ENCODE results near the gene BCAM. TPM values are rescaled to one million over a fixed set of nuclear protein-coding genes. Genes with fewer than 3 reads are reported as not detected.
A peak's percentile ranks its signal among the peaks of the same experiment; 100 is the strongest.

The BCAM gene
- total and polyA plus RNA-seq, 2 of the 4 experiments (the other 2 are of a cell fraction) = 2.3 to 35.7 TPM

DNA sequence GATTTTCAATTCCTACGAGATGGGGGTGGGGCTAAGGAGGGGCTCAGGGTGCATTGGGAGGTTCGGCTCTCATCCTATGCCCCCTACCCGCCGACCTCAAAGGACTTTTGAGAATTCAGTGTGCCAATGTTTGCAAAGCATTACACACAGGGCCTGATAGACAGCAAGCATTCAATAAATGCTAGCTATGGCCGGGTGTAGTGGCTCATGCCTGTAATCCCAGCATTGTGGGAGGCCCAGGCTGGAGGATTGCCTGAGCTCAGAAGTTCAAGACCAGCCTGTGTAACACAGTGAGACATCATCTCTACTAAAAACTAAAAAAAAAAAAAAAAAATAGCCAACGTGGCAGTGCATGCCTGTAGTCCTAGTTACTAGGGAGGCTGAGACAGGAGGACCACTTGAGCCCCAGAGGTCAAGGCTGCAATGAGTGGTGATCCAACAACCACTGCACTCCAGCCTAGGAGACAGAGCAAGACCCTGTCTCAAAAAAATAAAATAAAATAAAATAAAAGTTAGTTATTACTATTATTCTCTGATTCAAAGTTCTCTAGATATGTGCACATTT lies 33.1 kb upstream of the BCAM start:
- no peak for DNase-seq
- peak overlapping the region; percentile 36 for H3K27ac ChIP-seq (ENCODE audit: insufficient read depth, low read length)
- CTCF ChIA-PET = no interaction called here

More for the DNA sequence above, 33.1 kb upstream of the BCAM start:
- Histone ChIP-seq H3K4me1 (ENCODE audit: control insufficient read depth, insufficient read depth, low read length) (peaks cover 12% of the 10 kb centered on the region), H3K27me3 (ENCODE audit: control insufficient read depth, insufficient read depth, low read length) (no peaks in the 10 kb centered on the region), H4K8ac (ENCODE audit: low read depth in 2 of 2, low read length in 2 of 2) (peak overlapping the region; percentile 81), H2BK5ac (ENCODE audit: low read depth, low read length, poor library complexity, severe bottlenecking) (peak overlapping the region; percentile 71), H2BK120ac (ENCODE audit: low read depth, low read length) (peak overlapping the region; percentile 86), H3K4me2 (ENCODE audit: low read depth, low read length) (no peak overlapping the region), H3K4ac (ENCODE audit: low read depth, low read length) (peak overlapping the region; percentile 88), H3K4me3 (ENCODE audit: insufficient read depth, low read depth, low read length) (no peak overlapping the region), H2AK5ac (ENCODE audit: low read depth, low read length) (peak overlapping the region; percentile 94), H3K18ac (ENCODE audit: low read depth, low read length) (peak overlapping the region; percentile 75; the same call in 1 of the 2 replicates), H2BK15ac (ENCODE audit: low read depth, low read length) (peak overlapping the region; percentile 95), H2AK9ac (replicated peaks; ENCODE audit: low read depth, low read length, poor library complexity) (peak overlapping the region; percentile 50), H2AFZ (replicated peaks; ENCODE audit: low read length, poor library complexity) (peak overlapping the region; percentile 61), H4K5ac (ENCODE audit: low read depth, low read length) (peak overlapping the region; percentile 66; the same call in 1 of the 2 replicates), H4K91ac (ENCODE audit: insufficient read depth, low read depth, low read length) (peak overlapping the region; percentile 90), H4K20me1 (ENCODE audit: insufficient read depth, low read length) (no peaks in the 10 kb centered on the region), H3K36me3 (ENCODE audit: control insufficient read depth, insufficient read depth, low read length) (no peaks in the 10 kb centered on the region), H3K9me1 (ENCODE audit: insufficient read depth, low read length) (peaks cover 15% of the 10 kb centered on the region), H3K9ac (ENCODE audit: low read depth, low read length) (no peak overlapping the region), H3K56ac (ENCODE audit: extremely low read depth, insufficient read depth, low read length) (no peak overlapping the region), H2BK20ac (ENCODE audit: low read depth, low read length) (peak overlapping the region; percentile 75), H3K14ac (replicated peaks; ENCODE audit: low read depth, low read length) (peak overlapping the region; percentile 90), H3K79me1 (ENCODE audit: low read depth in 1 of 2, low read length in 2 of 2) (no peaks in the 10 kb centered on the region; a peak in 1 of 4 replicates), H3K9me3 (ENCODE audit: control insufficient read depth, insufficient read depth, low read length) (no peaks in the 10 kb centered on the region), H3K23ac (ENCODE audit: low read depth, low read length) (0 out of 2 replicates have a peak overlapping the region, but pooled peaks have one; percentile 8)
- TF ChIP-seq NFE2L2 (IDR thresholded peaks at IDR 0.05; ENCODE audit: low read depth, low read length) (no peak), BHLHE40 (IDR thresholded peaks at IDR 0.05; ENCODE audit: low read depth, low read length) (no peak), RCOR1 (IDR thresholded peaks at IDR 0.05; ENCODE audit: insufficient replicate concordance, low read length) (no peak), RAD21 (IDR thresholded peaks at IDR 0.05; ENCODE audit: low read length) (no peak), CTCF (conservative IDR thresholded peaks at IDR 0.05; ENCODE audit: low read depth, low read length) (no peak), MAFK (IDR thresholded peaks at IDR 0.05; ENCODE audit: low read depth, low read length) (no peak), FOS (IDR thresholded peaks at IDR 0.05; ENCODE audit: low read depth, low read length) (no peak), POLR2A (IDR thresholded peaks at IDR 0.05; ENCODE audit: low read depth, low read length) (no peak), RFX5 (IDR thresholded peaks at IDR 0.05; ENCODE audit: low read depth, low read length) (no peak), SMC3 (IDR thresholded peaks at IDR 0.05; ENCODE audit: low read depth, low read length) (no peak), MXI1 (IDR thresholded peaks at IDR 0.05; ENCODE audit: borderline replicate concordance, low read depth, low read length) (no peak), MAZ (IDR thresholded peaks at IDR 0.05; ENCODE audit: borderline replicate concordance, low read depth, low read length) (no peak), CEBPB (IDR thresholded peaks at IDR 0.05; ENCODE audit: low read depth, low read length) (no peak), CHD1 (IDR thresholded peaks at IDR 0.05; ENCODE audit: low read depth, low read length) (no peak)
- TF ChIP-seq, protein P1, sequence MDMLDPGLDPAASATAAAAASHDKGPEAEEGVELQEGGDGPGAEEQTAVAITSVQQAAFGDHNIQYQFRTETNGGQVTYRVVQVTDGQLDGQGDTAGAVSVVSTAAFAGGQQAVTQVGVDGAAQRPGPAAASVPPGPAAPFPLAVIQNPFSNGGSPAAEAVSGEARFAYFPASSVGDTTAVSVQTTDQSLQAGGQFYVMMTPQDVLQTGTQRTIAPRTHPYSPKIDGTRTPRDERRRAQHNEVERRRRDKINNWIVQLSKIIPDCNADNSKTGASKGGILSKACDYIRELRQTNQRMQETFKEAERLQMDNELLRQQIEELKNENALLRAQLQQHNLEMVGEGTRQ (IDR thresholded peaks at IDR 0.05; ENCODE audit: low read depth, low read length) = no peak
- TF ChIP-seq, protein P2, sequence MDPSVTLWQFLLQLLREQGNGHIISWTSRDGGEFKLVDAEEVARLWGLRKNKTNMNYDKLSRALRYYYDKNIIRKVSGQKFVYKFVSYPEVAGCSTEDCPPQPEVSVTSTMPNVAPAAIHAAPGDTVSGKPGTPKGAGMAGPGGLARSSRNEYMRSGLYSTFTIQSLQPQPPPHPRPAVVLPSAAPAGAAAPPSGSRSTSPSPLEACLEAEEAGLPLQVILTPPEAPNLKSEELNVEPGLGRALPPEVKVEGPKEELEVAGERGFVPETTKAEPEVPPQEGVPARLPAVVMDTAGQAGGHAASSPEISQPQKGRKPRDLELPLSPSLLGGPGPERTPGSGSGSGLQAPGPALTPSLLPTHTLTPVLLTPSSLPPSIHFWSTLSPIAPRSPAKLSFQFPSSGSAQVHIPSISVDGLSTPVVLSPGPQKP (IDR thresholded peaks at IDR 0.05; ENCODE audit: borderline replicate concordance, low read depth, low read length) = no peak
- in situ Hi-C loops (cut with MboI; ENCODE audit: low sequenced_read_pairs) = loop anchor here (25.0 kb wide), 1 partner anchor 213 kb away; no protein-coding TSS in a partner anchor
- intact Hi-C loops (cut with micrococcal nuclease) = no loop called here
- dilution Hi-C loops (cut with HindIII; ENCODE audit: low sequenced_read_pairs, unreplicated experiment) = no loop called here
- ATAC-seq (ENCODE audit: low read depth) = no peak
- 96% methylated on average over 3 of the region's 6 CpGs; no CpG with 5 or more reads in 1 of the 2 experiments for WGBS, 2 experiments (ENCODE audit: extremely low coverage in 2 of 2, insufficient read length in 1 of 2)
- POLR2A ChIA-PET (ENCODE audit: unreplicated experiment) = no interaction called here
- BruUV-seq (replicated peaks) = no TSS peak
